Mucosa of rectum (tissue), 2 donors: ENCODE data around the gene SEC61B.

Experiments
- H3K27ac ChIP-seq, 2 donors: one replicate each; pipeline ENCODE4 v1.7.0; 2013; ENCODE audit warnings: inconsistent platforms in 2 of 2, low read depth in 2 of 2, low read length in 2 of 2
- H3K27me3 ChIP-seq, 2 donors: one replicate each; pipeline ENCODE4 v1.7.0; 2013; ENCODE audit warnings: low read length in 2 of 2; ENCODE audit not compliant: control insufficient read depth in 2 of 2, insufficient read depth in 2 of 2
- H3K36me3 ChIP-seq, 2 donors: one replicate each; pipeline ENCODE4 v1.7.0; 2013; ENCODE audit warnings: low read length in 2 of 2; ENCODE audit not compliant: control insufficient read depth in 2 of 2, insufficient read depth in 2 of 2
- H3K4me1 ChIP-seq, 2 donors: one replicate each; pipeline ENCODE4 v1.7.0; 2013; ENCODE audit warnings: low read length in 2 of 2, mild to moderate bottlenecking in 1 of 2; ENCODE audit not compliant: control insufficient read depth in 2 of 2, insufficient read depth in 2 of 2
- H3K4me3 ChIP-seq, 2 donors: one replicate each; pipeline ENCODE4 v1.7.0; 2013; ENCODE audit warnings: low read length in 2 of 2
- H3K9ac ChIP-seq, 2 donors: one replicate each; pipeline ENCODE4 v1.7.0; 2013; ENCODE audit warnings: low read length in 2 of 2, low read depth in 1 of 2, mild to moderate bottlenecking in 1 of 2
- H3K9me3 ChIP-seq, 2 donors: one replicate each; pipeline ENCODE4 v1.7.0; 2013; ENCODE audit warnings: low read length in 2 of 2; ENCODE audit not compliant: control insufficient read depth in 2 of 2
- donor health status: healthy.
- donor health status: Normal muscosa, but diverticular disease.

The SEC61B gene

DNA sequence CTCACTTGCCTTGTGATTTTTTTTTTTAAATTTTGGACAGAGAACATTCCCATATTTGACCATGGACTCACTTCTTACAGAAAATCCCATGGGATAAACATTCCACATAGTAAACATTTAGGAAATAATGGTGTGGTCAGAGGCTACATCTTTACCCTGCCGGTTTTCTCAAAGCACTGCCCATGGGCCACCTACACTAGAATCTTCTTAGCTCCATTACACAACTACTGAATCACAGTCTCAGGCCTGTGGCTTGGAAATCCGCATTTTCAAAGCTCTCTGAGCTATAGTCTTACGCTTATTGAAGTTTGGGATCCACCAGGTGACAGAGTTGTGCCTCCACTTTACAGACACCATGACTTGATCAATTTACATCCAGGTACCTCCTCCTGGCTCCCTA is 39.7 kb upstream of the SEC61B start:
- H3K9ac ChIP-seq = no peak overlapping the region
- no peak overlapping the region for H3K4me3 ChIP-seq
- H3K4me1 ChIP-seq = peaks cover 0 to 5% of the 10 kb centered on the region in 2 donors
- no peaks in the 10 kb centered on the region for H3K27me3 ChIP-seq
- H3K9me3 ChIP-seq = no peaks in the 10 kb centered on the region
- H3K36me3 ChIP-seq = no peaks in the 10 kb centered on the region
- no peak overlapping the region for H3K27ac ChIP-seq

DNA sequence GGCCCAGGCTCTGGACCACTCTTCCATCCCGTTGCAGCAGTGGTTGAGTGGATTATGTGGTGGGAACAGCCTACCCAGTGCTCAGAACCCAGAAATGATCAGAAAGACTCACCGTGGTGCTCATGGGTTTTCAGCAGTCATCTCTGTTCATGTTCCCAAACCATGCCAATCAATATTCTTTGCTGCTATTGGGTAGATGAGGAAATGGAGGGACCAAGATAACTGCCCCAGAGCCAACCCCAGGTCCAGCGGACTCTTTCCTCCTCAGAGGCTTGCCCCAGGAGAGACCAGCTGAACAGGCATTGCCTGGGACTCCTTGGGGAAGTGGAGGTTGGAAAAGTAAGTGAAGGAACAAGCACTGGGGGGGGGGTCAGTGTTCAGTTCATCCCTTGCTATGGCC is 38.5 kb upstream of the SEC61B start:
- no peak overlapping the region for H3K27ac ChIP-seq
- H3K4me3 ChIP-seq = no peak overlapping the region
- H3K27me3 ChIP-seq = no peaks in the 10 kb centered on the region
- no peak overlapping the region for H3K9ac ChIP-seq
- H3K9me3 ChIP-seq = no peaks in the 10 kb centered on the region
- no peaks in the 10 kb centered on the region for H3K36me3 ChIP-seq
- H3K4me1 ChIP-seq = peaks cover 0 to 5% of the 10 kb centered on the region in 2 donors

GRCh38 chr9:99184110-99184474 is 38.0 kb upstream of the SEC61B start:
- no peak overlapping the region for H3K9ac ChIP-seq
- H3K4me1 ChIP-seq = peaks cover 0 to 5% of the 10 kb centered on the region in 2 donors
- no peaks in the 10 kb centered on the region for H3K9me3 ChIP-seq
- H3K4me3 ChIP-seq = no peak overlapping the region
- H3K27me3 ChIP-seq = no peaks in the 10 kb centered on the region
- no peak overlapping the region for H3K27ac ChIP-seq
- no peaks in the 10 kb centered on the region for H3K36me3 ChIP-seq

DNA sequence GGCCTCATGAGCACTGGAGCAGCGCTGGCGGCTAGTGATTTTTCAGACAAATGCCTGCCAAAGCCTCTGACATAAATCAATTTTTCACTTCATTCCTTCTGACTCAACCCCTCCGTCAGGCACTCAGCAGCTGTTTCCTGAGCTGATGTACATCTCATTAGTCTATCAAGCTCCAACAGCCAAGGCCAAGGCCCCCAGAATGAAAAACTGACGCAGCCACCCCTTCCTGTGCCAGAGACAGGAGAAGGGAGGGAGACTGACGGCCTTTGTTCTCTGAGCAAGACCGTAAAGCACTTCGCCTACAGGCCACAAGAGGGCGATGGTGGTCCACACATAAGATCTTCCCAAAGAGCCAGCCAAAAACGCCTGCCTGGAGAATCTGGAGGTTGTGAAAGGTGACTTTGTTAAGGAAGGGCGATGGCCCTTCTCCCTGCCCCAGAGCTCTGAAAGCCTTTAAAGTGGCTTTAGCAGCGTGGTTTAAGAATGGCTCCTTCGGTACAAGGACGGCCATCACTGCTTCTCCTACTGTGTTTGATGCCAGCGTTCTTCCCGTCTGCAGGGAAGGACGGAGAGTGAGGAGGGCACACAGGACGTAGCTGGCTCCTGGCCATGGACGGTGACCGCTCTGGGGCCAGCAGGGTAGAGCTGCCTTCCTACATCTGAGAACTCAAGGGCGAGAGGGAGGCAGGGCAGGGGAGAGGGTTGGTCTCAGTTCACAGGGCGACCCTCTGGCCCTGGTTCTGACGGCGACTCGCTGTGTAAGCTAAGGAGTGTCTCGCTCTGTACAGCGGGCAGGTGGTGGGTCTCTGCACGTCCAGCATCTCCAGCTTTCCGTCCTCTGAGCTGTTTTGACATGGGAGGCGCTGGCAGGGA is 37.4 kb upstream of the SEC61B start:
- Histone ChIP-seq H3K4me1 (peaks cover 0 to 5% of the 10 kb centered on the region in 2 donors), H3K9me3 (no peaks in the 10 kb centered on the region), H3K27me3 (no peaks in the 10 kb centered on the region), H3K36me3 (no peaks in the 10 kb centered on the region), H3K4me3 (peak overlapping the region; percentile 31 to 58), H3K27ac (no peak overlapping the region), H3K9ac (peak overlapping the region; percentile 1 to 28)

DNA sequence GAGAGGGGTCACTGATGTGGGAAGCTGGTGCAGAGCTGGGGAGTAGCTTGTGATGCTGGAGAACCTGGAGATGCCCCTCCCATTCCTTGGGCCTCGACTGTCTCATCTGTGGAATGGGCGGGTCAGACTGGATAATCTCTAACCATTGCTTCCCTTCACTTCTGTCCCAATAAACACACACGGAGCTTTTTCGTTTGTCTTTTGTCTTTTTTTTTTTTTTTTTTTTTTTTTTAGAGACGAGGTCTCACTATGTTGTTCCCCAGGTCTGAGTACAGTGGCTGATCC is 36.8 kb upstream of the SEC61B start:
- H3K4me3 ChIP-seq = peak overlapping the region in 1 of 2 donors; percentile 58
- no peaks in the 10 kb centered on the region for H3K27me3 ChIP-seq
- H3K27ac ChIP-seq = no peak overlapping the region
- H3K9me3 ChIP-seq = no peaks in the 10 kb centered on the region
- peaks cover 0 to 5% of the 10 kb centered on the region in 2 donors for H3K4me1 ChIP-seq
- peak overlapping the region in 1 of 2 donors; percentile 28 for H3K9ac ChIP-seq
- H3K36me3 ChIP-seq = no peaks in the 10 kb centered on the region

GRCh38 chr9:99185934-99186333 is 36.1 kb upstream of the SEC61B start:
- no peaks in the 10 kb centered on the region for H3K9me3 ChIP-seq
- H3K4me1 ChIP-seq = peaks cover 0 to 5% of the 10 kb centered on the region in 2 donors
- H3K4me3 ChIP-seq = no peak overlapping the region
- H3K9ac ChIP-seq = no peak overlapping the region
- no peaks in the 10 kb centered on the region for H3K36me3 ChIP-seq
- H3K27me3 ChIP-seq = no peaks in the 10 kb centered on the region
- H3K27ac ChIP-seq = no peak overlapping the region

GRCh38 chr9:99187311-99187710 is 34.8 kb upstream of the SEC61B start:
- Histone ChIP-seq H3K27me3 (no peaks in the 10 kb centered on the region), H3K9me3 (no peaks in the 10 kb centered on the region), H3K4me3 (no peak overlapping the region), H3K4me1 (peaks cover 0 to 5% of the 10 kb centered on the region in 2 donors), H3K27ac (no peak overlapping the region), H3K36me3 (no peaks in the 10 kb centered on the region), H3K9ac (no peak overlapping the region)

DNA sequence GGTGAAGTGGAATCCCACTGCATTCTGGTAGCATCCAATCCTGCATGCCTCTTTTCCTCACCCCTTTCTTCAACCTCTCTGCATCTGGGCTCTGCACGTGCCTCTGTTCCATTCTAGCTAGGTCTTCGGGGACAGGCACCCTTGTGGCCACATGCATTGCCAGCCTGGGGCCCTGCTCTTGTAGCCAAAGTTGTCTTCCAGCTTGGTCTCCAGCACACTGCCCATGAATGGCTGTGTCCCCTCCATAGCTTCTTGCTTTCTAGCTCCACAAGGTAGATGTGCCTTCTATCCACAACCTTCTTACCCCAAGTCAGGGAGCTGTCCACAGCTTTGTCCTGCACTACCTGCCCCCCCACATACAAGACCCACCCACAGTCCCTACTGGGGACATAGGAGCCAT is 32.9 kb upstream of the SEC61B start:
- H3K4me3 ChIP-seq = no peak overlapping the region
- H3K27me3 ChIP-seq = no peaks in the 10 kb centered on the region
- no peaks in the 10 kb centered on the region for H3K36me3 ChIP-seq
- no peak overlapping the region for H3K9ac ChIP-seq
- peaks cover 0 to 5% of the 10 kb centered on the region in 2 donors for H3K4me1 ChIP-seq
- H3K27ac ChIP-seq = no peak overlapping the region
- H3K9me3 ChIP-seq = no peaks in the 10 kb centered on the region

GRCh38 chr9:99189887-99190596 is 32.0 kb upstream of the SEC61B start:
- H3K36me3 ChIP-seq = no peaks in the 10 kb centered on the region

DNA sequence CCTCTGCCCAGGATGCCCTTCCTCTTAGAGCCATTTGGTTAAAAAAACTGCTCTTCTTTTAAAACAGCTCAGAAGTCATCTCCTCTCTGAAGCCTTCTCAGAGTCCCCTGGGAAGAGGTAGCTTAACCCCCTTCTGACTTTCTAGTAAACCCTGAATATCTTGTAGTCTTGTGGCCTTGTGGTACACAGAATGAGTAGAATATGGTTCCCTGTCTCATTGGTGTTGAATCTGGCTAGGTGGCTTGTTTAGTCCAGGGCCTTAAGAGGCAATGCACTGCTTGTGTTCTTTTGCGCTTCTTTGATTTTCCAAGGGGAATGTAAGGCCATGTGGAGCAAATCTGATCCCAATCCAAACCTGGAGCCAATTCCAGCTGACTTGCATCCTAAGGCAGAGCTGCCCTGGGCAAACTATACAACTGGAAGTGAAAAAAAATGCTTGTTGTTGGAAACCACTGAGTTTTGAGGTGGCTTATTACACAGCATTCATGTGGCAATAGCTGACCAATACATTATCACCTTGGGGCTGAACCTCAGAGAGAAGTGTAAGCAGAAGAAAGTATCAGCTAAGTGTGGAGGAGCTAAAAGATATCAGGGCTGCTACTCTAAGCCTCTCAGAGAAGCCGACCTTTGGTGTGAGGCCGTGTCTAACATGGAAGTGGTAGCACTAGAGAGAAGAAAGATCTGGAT is 31.3 kb upstream of the SEC61B start:
- H3K27ac ChIP-seq = no peak overlapping the region
- no peak overlapping the region for H3K9ac ChIP-seq
- no peak overlapping the region for H3K4me3 ChIP-seq
- H3K9me3 ChIP-seq = no peaks in the 10 kb centered on the region
- no peaks in the 10 kb centered on the region for H3K27me3 ChIP-seq
- no peaks in the 10 kb centered on the region for H3K4me1 ChIP-seq
- H3K36me3 ChIP-seq = no peaks in the 10 kb centered on the region

More at GRCh38 chr9:99189887-99190596, 32.0 kb upstream of the SEC61B start:
- Histone ChIP-seq H3K9ac (no peak overlapping the region), H3K27ac (no peak overlapping the region), H3K27me3 (no peaks in the 10 kb centered on the region), H3K4me1 (peaks cover 0 to under 1% of the 10 kb centered on the region in 2 donors), H3K4me3 (no peak overlapping the region), H3K9me3 (no peaks in the 10 kb centered on the region)
